GM10266 (cell line): Measurements from ENCODE around the gene TRIM67.

ENCODE experiments used
- DNase-seq: peaks from one replicate; pipeline ENCODE4 v3.0.0; 2012; ENCODE audit errors: extremely low spot score
- TF ChIP-seq, protein P1 (sequence below): IDR thresholded peaks from 2 replicates; pipeline ENCODE4 v1.5.1; 2012; ENCODE audit warnings: mild to moderate bottlenecking, low read depth; ENCODE audit not compliant: control insufficient read depth, insufficient read depth; ENCODE audit errors: missing control alignments

Gene TRIM67

DNA sequence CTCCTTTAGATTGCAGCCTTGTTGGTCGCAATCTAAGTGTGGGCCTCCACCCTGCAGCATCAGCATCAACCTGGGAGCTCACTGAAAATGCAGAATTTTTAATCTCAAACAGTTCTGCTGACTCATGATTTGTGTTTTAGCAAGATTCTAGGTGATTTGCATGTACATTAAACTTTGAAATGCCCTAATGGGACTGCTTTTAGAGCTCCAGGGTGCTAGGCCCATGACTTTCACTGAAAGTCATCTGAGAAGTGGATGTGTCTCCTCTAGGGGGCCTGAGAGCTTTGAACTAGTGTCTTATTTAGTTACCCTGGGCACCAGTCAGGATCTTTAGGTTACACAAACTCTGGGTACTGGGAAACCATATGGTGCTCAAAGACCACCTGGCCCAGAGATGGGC lies 9.0 kb downstream of the TRIM67 start:
- TF ChIP-seq, protein P1, sequence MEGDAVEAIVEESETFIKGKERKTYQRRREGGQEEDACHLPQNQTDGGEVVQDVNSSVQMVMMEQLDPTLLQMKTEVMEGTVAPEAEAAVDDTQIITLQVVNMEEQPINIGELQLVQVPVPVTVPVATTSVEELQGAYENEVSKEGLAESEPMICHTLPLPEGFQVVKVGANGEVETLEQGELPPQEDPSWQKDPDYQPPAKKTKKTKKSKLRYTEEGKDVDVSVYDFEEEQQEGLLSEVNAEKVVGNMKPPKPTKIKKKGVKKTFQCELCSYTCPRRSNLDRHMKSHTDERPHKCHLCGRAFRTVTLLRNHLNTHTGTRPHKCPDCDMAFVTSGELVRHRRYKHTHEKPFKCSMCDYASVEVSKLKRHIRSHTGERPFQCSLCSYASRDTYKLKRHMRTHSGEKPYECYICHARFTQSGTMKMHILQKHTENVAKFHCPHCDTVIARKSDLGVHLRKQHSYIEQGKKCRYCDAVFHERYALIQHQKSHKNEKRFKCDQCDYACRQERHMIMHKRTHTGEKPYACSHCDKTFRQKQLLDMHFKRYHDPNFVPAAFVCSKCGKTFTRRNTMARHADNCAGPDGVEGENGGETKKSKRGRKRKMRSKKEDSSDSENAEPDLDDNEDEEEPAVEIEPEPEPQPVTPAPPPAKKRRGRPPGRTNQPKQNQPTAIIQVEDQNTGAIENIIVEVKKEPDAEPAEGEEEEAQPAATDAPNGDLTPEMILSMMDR = no peak
- no peak for DNase-seq

DNA sequence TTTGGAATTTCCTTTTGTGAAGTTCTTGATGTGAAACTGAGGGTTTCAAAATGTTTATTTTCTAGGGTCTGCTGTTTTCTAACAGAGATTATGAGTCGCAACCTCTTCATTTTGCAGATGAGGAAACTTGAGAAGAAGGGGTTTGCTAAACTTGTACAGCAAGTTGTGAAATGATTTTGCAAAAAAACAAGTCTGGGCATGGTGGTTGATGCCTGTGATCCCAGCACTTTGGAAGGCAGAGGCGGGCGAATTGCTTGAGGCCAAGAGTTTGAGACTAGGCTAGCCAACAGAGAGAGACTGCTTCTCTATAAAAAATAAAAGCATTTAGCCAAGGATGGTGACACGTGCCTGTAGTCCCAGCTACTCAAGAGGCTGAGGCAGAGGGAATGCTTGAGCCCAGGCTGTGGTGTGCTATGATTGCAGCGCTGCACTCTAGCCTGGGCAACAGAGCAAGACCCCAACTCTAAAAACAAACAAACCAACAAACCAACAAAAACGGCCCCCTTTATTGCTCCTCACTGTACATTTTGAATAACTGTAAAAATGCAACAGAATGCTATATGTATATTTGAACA lies 9.9 kb downstream of the TRIM67 start:
- TF ChIP-seq, protein P1 = no peak
- DNase-seq = no peak

DNA sequence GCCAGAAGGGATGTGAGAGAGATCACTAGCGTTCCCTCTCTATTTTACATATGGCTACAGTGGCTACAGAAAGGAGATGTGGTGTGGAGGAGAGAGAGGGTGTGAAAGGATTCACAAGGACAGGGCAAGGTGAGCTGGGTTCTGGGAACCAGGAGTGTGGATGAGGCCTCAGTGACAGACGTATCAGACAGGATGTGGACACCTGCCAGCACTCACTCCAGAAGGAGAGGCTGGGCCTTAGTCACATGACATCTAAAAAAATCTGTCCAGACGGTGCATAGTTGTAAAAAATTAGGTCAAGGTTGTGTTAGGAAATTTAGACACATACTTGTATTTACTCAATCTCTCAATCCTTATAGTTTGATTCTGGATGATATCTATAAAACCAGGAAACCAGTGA lies 10.6 kb downstream of the TRIM67 start:
- TF ChIP-seq, protein P1 = no peak
- DNase-seq = no peak

DNA sequence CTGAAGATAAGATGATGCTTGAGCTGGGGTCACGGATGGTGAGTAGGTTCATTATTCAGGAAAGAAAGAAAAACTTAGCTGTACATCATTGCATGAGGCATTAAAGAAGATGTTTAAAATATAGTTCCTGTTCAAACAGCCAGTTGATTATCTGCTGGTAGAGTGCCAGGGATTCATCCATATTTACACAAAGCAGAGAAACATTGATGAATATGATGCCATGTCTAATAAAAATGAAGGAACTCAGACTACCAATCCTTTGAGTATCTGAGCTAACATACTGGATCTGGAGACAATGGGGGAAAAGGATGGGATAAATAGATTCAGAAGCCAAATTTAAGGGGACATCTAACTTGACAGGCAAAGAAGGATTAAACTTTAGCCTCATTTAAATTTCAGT lies 14.6 kb downstream of the TRIM67 start:
- TF ChIP-seq, protein P1 = no peak
- DNase-seq = no peak

DNA sequence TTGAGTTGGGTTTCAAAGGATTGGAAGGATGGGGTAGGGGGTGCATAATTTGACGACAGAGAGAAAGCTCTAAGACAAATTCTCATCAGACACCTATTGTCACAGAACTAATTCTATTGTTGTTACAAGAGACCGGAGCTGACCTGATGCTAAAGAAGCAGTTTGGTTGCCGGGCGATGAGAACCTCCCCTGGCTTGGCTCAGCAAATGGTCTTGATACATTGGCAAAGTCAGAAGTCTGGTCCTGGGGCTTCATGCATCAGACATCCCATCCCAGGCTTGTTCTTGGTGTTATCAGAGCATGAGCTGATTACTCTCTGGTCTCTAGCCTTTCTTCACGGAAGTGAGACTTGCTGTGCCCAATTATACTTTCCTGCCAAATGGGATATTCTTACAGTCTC lies 15.4 kb downstream of the TRIM67 start:
- TF ChIP-seq, protein P1 = no peak
- no peak for DNase-seq

DNA sequence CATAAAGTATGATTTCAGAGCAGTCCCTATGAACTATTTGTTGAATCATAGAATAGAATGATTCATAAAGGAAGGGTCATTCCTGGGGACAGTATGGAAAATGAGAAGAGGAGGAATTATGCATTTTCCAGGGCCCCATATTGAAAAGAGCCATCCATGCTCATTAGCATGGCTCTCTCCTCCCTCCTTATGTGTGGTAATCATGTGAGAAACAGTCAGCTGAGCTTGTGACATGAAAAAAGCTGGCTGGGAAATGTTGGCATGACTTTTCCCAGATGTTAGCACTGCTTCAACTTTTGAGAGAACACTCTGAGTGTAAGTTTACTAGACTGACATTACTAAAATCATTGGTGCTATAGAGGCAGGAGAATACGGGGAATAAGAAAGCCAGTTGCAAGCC lies 16.1 kb downstream of the TRIM67 start:
- DNase-seq = no peak
- TF ChIP-seq, protein P1 = no peak

DNA sequence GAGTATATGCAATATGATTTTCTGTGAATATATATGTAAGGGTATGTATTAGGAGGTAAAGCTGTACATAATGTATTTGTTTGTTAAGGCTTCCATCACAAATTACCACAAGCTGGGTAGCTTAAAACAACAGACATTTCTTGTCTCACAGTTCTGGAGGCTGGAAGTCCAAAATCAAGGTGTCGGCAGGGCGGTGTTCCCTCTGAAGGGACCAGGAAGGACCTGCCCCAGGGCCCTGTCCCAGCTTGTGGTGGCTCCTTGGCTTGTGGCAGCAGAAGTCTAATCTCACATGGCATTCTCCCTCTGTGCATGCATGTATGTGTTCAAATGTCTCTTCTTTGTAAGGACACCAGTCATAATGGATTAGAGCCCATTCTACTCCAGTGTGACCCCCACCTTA lies 17.1 kb downstream of the TRIM67 start:
- TF ChIP-seq, protein P1 = no peak
- DNase-seq = no peak
